ENCODE results near the gene PTPRD.

PTPRD gene

DNA sequence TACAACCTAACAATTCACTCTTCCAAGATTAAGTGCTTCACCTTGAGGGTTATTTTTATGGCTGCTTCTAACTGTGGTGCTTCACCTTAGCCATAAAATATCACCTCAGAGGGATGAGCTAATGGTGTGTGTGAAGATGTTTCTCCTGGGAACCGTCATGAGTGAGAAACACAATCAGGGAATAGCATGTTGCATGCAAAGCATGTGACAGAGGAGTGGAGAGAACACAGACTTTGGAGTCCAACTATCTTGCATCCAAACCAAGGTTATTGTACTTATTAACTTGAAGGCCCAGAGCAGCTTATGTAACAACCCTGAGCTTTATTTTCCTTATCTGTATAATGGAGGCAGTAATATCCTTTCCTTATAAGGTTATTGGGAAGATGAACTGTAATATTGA is 1724.2 kb downstream of the PTPRD start:
- no peaks in the 10 kb centered on the region for H3K4me1 Mint-ChIP-seq
- H3K4me3 Mint-ChIP-seq: no peak overlapping the region
- DNase-seq (no peak), ATAC-seq (no peak)
- H3K27me3 Mint-ChIP-seq: no peaks in the 10 kb centered on the region
- no peaks in the 10 kb centered on the region for H3K9me3 Mint-ChIP-seq
- H3K36me3 Mint-ChIP-seq (ENCODE audit: low read depth): no peaks in the 10 kb centered on the region
- H3K27ac Mint-ChIP-seq: no peak overlapping the region

DNA sequence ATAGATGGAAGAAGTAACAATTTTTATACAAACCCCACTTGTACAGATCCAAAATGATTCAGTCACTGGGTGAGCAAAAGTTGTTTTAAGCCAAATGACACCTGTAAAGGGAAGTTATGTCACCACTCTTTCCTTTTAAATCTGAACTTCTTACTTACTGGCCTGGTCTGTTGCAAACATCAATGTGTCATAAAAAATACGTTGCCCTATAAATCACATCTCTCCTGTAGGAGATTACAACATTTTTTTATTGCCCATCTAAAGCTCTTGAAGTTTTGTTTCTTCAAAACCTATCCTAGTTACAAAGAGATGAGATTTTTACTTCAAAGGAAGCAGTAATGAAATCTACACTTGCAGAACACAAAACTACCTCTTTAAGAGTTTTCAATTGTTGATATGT is 1725.4 kb downstream of the PTPRD start:
- ATAC-seq (no peak), DNase-seq (no peak)
- Mint-ChIP-seq H3K27ac (no peak overlapping the region), H3K4me1 (no peaks in the 10 kb centered on the region), H3K36me3 (ENCODE audit: low read depth) (no peaks in the 10 kb centered on the region), H3K4me3 (no peak overlapping the region), H3K27me3 (no peaks in the 10 kb centered on the region), H3K9me3 (no peaks in the 10 kb centered on the region)

DNA sequence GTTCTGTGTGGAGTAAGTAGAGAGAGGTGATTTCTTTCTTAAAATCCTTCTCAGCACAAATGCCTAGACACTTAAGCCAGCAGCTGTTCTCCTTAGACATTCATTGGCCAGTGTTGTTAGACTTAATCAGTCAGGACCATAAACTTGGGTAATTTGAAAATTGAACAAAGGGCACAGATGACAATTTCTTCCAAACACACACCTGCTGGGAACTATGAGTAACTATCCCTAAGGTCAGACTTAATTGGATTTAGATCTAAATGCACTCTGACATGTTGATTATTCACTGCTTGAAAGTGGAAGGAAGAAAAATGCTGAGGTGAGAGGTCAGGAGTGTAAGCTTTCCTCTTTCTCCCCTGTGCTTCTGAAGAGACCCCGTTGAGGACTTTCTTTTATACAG is 1729.5 kb downstream of the PTPRD start:
- no peaks in the 10 kb centered on the region for H3K36me3 Mint-ChIP-seq (ENCODE audit: low read depth)
- H3K4me3 Mint-ChIP-seq: no peak overlapping the region
- no peak overlapping the region for H3K27ac Mint-ChIP-seq
- no peaks in the 10 kb centered on the region for H3K4me1 Mint-ChIP-seq
- H3K9me3 Mint-ChIP-seq: no peaks in the 10 kb centered on the region
- no peaks in the 10 kb centered on the region for H3K27me3 Mint-ChIP-seq
- ATAC-seq (no peak), DNase-seq (no peak)

DNA sequence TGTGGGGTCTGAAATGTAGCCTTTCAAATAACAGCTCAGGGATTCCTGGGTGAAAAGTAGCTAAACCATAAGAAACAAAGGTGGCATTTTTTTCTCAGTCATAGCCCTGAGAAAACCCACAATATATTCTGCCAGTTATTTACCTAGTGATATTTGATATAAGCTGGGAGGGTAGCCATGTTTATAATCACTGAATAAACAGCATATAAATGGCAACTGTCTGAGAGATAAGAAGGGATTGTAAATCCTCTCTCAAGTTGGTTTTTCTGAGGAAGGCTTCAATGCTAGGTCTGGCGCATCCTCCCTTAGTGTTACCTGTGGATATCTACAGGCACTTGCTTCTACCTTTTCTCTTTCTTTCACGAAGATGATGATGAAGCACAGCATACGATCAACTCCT is 1732.7 kb downstream of the PTPRD start:
- no peak overlapping the region for H3K27ac Mint-ChIP-seq
- H3K36me3 Mint-ChIP-seq (ENCODE audit: low read depth): no peaks in the 10 kb centered on the region
- no peaks in the 10 kb centered on the region for H3K27me3 Mint-ChIP-seq
- no peak overlapping the region for H3K4me3 Mint-ChIP-seq
- no peak for DNase-seq
- no peak for ATAC-seq
- H3K9me3 Mint-ChIP-seq: no peaks in the 10 kb centered on the region
- H3K4me1 Mint-ChIP-seq: no peaks in the 10 kb centered on the region

DNA sequence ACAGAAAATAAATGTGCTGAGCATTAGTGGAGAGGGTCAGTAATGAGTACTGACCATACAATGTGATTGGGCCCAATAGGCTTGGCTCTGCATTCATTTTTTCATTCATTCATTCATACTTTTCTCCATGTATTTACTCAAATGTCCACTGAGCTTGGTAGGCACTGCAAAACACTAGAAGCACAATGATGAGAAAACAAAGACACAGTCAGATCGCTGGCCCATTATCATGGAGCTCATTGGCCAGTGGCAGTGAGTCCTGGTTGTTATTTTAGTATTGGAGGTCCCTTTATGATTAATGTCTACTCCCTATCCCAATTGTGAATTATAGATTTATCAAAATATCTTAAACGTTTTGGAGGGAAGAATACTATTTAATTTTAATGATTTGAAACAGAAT is 1733.5 kb downstream of the PTPRD start:
- Mint-ChIP-seq H3K4me3 (no peak overlapping the region), H3K27me3 (no peaks in the 10 kb centered on the region), H3K27ac (no peak overlapping the region), H3K36me3 (ENCODE audit: low read depth) (no peaks in the 10 kb centered on the region), H3K4me1 (no peaks in the 10 kb centered on the region), H3K9me3 (no peaks in the 10 kb centered on the region)
- ATAC-seq (no peak), DNase-seq (no peak)

DNA sequence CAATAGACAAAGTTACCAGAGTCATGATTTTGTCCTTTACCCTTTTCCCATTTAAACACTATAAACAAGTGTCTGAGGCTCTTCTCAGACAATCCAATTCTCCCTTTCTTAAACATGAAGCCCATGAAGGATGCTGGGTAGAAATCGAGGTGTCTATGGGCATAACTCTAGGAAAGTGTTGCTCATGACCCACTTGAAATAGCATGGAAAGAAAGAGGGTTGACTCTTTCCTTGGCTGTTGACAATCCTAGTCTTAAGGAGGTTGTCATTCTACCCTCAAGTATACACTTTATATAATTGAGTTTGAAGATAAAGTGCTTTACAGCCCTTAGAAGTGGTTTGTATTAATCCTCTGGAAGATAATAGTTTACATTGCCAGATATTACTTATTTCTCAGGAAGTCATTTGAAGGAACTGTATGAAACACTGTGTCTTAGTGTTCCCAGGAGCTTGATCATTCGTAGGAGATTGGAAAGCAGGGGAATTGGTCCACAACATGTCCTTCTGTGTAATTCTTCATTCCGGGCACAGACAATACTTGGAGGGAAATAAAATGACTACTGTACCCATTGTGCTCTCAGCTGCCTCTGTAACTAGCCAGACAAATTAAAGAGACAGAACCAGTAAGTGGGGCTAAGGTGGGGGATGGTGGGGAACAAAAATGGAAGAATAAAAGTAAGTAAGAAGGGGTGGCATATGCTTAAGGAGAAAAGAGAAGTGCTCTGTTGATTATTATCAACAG is 1734.9 kb downstream of the PTPRD start:
- Mint-ChIP-seq H3K4me1 (no peaks in the 10 kb centered on the region), H3K27ac (no peak overlapping the region), H3K4me3 (no peak overlapping the region), H3K9me3 (no peaks in the 10 kb centered on the region), H3K27me3 (peaks cover 1% of the 10 kb centered on the region), H3K36me3 (ENCODE audit: low read depth) (no peaks in the 10 kb centered on the region)
- ATAC-seq (no peak), DNase-seq (no peak)

DNA sequence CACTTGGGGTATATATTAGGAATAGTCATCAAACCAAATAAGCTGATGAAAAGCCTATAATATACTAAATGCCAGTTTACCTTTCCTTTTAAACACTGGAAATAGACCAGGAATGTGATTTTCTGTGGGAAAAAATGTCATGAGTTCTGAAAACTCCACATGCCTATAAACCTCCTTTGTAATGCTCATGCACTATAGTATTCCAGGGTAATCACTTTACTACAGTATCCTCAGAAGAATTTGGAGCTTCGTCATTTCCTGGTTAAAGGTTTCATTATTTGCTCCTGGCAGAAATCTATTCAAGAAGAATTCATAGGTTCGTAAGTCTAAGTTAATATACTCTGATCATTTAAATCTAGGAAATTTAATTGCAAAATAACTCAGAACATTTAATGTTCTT is 1736.5 kb downstream of the PTPRD start:
- DNase-seq (no peak), ATAC-seq (no peak)
- Mint-ChIP-seq H3K27ac (no peak overlapping the region), H3K9me3 (no peaks in the 10 kb centered on the region), H3K4me1 (no peaks in the 10 kb centered on the region), H3K36me3 (ENCODE audit: low read depth) (no peaks in the 10 kb centered on the region), H3K27me3 (peaks cover 1% of the 10 kb centered on the region), H3K4me3 (no peak overlapping the region)

DNA sequence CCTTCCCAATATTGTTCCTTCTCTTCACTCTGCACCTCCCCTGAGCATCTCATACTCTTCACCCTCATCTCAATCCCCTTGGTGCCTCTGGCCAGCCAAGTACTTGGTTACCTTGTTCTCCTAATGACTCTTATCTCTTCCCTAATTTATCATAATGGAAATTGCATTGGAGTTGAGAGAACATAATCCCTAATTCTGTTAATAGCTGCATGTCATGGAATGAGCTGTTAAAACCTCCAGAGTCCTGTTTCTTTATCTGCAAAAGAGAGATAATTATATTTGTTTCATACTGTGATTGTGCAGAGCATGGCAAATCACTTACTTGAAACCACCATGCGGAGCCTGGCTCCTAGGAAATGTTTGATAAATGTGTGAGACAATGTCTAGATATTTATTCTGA is 1738.3 kb downstream of the PTPRD start:
- Mint-ChIP-seq H3K9me3 (no peaks in the 10 kb centered on the region), H3K36me3 (ENCODE audit: low read depth) (no peaks in the 10 kb centered on the region), H3K27ac (no peak overlapping the region), H3K27me3 (peaks cover 1% of the 10 kb centered on the region), H3K4me1 (no peaks in the 10 kb centered on the region), H3K4me3 (no peak overlapping the region)
- ATAC-seq: no peak
- no peak for DNase-seq

DNA sequence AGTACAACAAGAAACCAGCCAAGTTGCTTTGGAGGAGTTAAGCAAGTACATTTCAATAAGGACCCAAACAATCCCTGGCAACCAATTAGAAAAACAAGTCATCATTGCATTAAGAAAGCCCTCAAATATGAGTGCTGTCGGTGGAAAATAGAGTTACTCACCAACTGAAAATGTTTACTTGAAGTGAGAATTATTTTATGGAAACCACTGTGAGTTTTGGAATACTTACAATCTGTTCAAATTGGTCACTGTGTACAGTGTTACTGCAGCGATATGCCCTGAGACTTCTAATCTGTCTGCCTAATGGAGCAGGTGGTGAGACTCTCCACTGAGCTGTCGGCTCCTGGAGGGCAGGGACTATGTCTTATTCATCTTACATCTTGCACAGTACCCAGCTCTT is 1740.0 kb downstream of the PTPRD start:
- H3K27ac Mint-ChIP-seq: no peak overlapping the region

DNA sequence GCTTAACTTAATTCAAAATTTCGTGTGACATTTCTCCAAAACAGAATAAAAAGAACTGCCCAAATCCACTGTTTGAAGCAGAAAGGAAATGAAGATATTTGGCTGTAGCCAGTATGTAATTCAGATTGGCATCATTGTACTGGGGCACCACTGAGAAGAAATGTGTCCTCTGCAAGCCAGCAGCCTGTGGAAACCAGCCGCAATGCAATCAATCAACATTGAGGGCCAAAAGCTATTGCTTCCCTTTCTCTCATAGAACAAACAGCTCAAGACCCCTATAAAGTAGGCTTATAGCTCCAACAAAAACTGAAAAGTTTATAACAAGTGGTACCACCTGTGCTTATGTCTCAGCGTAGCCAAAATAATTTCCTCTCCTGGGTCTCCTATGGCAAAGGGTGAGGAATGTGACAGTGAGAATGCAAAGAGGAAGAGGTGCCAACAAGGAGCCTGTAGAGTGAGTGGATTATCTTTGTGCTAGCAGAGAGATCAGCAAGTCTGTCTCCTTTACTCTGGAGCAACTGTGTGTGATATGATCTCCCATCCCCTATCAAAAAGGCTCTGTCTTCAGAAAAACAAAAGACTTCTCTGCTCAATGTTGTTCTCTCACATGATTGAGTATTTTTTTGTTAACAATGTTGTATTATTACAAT is 1740.9 kb downstream of the PTPRD start:
- Mint-ChIP-seq H3K4me3 (no peak overlapping the region), H3K27me3 (peaks cover 1% of the 10 kb centered on the region), H3K4me1 (no peaks in the 10 kb centered on the region), H3K9me3 (no peaks in the 10 kb centered on the region), H3K36me3 (ENCODE audit: low read depth) (no peaks in the 10 kb centered on the region), H3K27ac (no peak overlapping the region)
- DNase-seq (no peak), ATAC-seq (no peak)

More for the DNA sequence above, 1740.0 kb downstream of the PTPRD start:
- Mint-ChIP-seq H3K4me1 (no peaks in the 10 kb centered on the region), H3K9me3 (no peaks in the 10 kb centered on the region), H3K36me3 (ENCODE audit: low read depth) (no peaks in the 10 kb centered on the region), H3K4me3 (no peak overlapping the region), H3K27me3 (peaks cover 1% of the 10 kb centered on the region)
- ATAC-seq (no peak), DNase-seq (no peak)

DNA sequence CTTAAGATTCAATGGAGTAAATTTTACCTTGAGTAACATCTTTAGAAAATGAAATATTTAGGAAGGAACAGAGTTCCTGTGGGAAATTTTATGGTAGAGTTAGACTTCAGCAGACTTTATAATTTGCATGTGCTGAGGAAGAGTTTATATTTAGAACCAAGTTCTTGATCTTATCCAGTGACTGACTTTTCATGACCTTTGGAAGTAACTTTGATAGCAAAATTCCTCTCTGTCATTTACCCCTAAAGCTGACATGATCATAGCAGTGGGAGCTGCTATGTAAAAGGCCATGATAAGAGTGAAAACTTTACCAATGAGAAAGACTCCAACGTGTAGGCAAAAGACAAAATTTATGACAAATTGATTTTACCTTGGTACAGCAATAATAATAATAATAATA is 1741.4 kb downstream of the PTPRD start:
- Mint-ChIP-seq H3K27me3 (peaks cover 1% of the 10 kb centered on the region), H3K36me3 (ENCODE audit: low read depth) (no peaks in the 10 kb centered on the region), H3K9me3 (no peaks in the 10 kb centered on the region), H3K4me3 (no peak overlapping the region), H3K27ac (no peak overlapping the region), H3K4me1 (no peaks in the 10 kb centered on the region)
- ATAC-seq (no peak), DNase-seq (no peak)

DNA sequence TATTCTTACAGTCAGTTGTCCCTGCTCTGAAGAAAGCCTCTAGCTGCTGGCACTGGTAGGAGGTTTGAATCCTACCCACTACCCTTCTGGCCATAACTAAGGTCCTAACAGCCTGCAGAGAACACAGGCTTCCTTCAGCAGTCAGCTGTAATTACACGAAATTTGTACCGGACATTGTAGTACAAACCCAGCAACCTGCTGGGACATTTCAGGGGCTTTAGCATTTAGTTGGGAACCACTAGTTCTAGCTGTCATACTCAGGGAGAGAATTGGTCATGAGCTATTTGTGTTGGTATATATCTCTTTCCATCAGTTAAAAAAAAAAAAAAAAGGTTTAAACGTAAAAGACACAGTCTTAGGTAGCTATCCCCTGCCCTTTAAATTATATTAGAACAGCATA is 1743.0 kb downstream of the PTPRD start:
- no peak for DNase-seq
- no peak for ATAC-seq
- H3K27ac Mint-ChIP-seq: no peak overlapping the region
- H3K4me1 Mint-ChIP-seq: no peaks in the 10 kb centered on the region
- H3K27me3 Mint-ChIP-seq: peaks cover 1% of the 10 kb centered on the region
- no peaks in the 10 kb centered on the region for H3K9me3 Mint-ChIP-seq
- H3K4me3 Mint-ChIP-seq: no peak overlapping the region
- H3K36me3 Mint-ChIP-seq (ENCODE audit: low read depth): no peaks in the 10 kb centered on the region

DNA sequence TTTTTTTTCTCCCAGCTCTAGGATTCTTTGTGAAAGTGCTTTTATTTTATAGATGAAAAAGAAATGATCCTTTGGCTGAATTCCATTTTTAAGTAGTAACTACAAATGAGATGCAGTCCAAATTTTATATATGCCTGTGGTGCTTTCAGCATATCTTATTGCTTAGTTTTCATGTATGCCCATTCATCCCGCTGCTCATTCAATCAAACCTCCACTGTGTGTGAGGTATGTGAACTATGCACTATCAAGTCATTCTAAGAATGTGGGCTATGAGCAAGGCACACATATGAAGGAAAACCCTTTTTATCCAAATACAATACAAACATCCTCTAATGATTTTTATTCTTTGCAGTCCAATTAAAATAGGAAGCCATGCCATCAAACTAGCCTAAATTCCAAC is 1744.2 kb downstream of the PTPRD start:
- ATAC-seq (no peak), DNase-seq (no peak)
- H3K4me1 Mint-ChIP-seq: no peaks in the 10 kb centered on the region
- H3K27me3 Mint-ChIP-seq: peaks cover 4% of the 10 kb centered on the region
- H3K36me3 Mint-ChIP-seq (ENCODE audit: low read depth): no peaks in the 10 kb centered on the region
- no peak overlapping the region for H3K27ac Mint-ChIP-seq
- no peak overlapping the region for H3K4me3 Mint-ChIP-seq
- H3K9me3 Mint-ChIP-seq: no peaks in the 10 kb centered on the region

DNA sequence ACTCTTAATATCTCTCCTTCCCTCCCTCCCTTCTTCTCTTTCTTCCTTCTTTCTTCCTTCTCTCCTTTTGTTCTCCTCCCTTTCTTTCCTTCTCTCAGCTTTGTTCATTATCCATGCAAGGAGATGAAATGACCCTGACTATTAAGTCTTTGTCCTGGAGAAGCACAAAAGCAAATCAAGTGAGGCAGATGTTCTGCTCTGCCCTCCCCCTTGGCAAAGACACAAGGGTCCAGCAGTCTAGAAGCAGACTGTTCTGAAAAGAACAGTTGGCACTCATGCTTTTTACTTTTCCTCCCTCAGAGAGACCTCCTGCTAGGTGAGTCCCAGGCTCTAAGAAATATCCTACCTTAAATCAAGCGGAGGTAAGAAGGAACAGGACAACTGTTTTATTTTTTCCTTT is 1745.7 kb downstream of the PTPRD start:
- no peaks in the 10 kb centered on the region for H3K36me3 Mint-ChIP-seq (ENCODE audit: low read depth)

DNA sequence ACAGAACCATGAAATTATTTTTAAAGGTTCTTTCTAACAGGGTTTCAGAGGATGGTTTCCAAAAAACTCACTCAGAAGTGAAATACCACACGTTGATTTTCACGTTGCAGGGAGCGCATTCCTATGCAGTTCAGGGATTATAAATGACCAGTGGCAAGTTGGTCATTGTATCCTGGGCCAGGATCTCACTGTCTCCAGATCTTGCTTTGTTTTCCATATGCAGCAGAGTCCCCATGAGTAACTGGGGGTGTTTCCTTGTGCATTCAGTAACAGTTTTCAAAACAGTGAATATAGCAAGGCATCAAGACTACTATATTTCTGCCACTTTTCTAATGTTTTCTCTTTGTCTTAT is 1748.3 kb downstream of the PTPRD start:
- no peaks in the 10 kb centered on the region for H3K4me1 Mint-ChIP-seq
- no peak overlapping the region for H3K4me3 Mint-ChIP-seq
- ATAC-seq (no peak), DNase-seq (no peak)
- H3K9me3 Mint-ChIP-seq: no peaks in the 10 kb centered on the region
- H3K36me3 Mint-ChIP-seq (ENCODE audit: low read depth): no peaks in the 10 kb centered on the region
- H3K27me3 Mint-ChIP-seq: peaks cover 7% of the 10 kb centered on the region
- H3K27ac Mint-ChIP-seq: no peak overlapping the region

More for the DNA sequence above, 1745.7 kb downstream of the PTPRD start:
- Mint-ChIP-seq H3K9me3 (no peaks in the 10 kb centered on the region), H3K27me3 (peaks cover 2% of the 10 kb centered on the region), H3K27ac (no peak overlapping the region), H3K4me1 (no peaks in the 10 kb centered on the region), H3K4me3 (no peak overlapping the region)
- no peak for DNase-seq
- ATAC-seq: no peak

Measured in activated naive CD8-positive, alpha-beta T cell treated with anti-CD3 and anti-CD28 coated beads, Interleukin-2, amount 50 U/mL, for 24 hours (primary cell).